CD14-positive monocyte (primary cell): Measurements from ENCODE around the gene MRPS14. TPM values are rescaled to one million over a fixed set of nuclear protein-coding genes. Genes with fewer than 3 reads are reported as not detected.

Experiments
- DNase-seq, 3 donors: peaks; one replicate each; pipeline ENCODE4 v3.0.0-alpha.2; 2011 to 2022
- H2AFZ ChIP-seq: 2 replicates; pipeline ENCODE4 v1.6.0; 2012; ENCODE audit warnings: mild to moderate bottlenecking, low read depth, low read length, inconsistent platforms; ENCODE audit not compliant: insufficient read depth, poor library complexity, severe bottlenecking
- H3K27ac ChIP-seq, 2 donors: 1 replicate in 1 of 2; 2 replicates in 1 of 2; pipeline ENCODE4 v1.5.1; 2012 to 2013; ENCODE audit warnings: low read length in 2 of 2, control low read depth in 1 of 2, inconsistent platforms in 1 of 2, low read depth in 1 of 2, mild to moderate bottlenecking in 1 of 2
- H3K27me3 ChIP-seq, 2 donors: one replicate each; pipeline versions ENCODE4 v1.6.0 to v1.6.1; 2011 to 2013; ENCODE audit warnings: low read length in 2 of 2; ENCODE audit not compliant: control insufficient read depth in 2 of 2, insufficient read depth in 2 of 2
- H3K36me3 ChIP-seq, 2 donors: replicated peaks in 1 of 2; 1 replicate in 1 of 2; 2 replicates in 1 of 2; pipeline versions ENCODE4 v1.5.1 to v1.6.1; 2012 to 2013; ENCODE audit warnings: low read length in 2 of 2, control low read depth in 1 of 2, inconsistent platforms in 1 of 2, mild to moderate bottlenecking in 1 of 2; ENCODE audit not compliant: insufficient read depth in 2 of 2, control insufficient read depth in 1 of 2
- H3K4me1 ChIP-seq, 2 donors: 1 replicate in 1 of 2; 2 replicates in 1 of 2; pipeline versions ENCODE4 v1.5.1 to v1.6.1; 2012 to 2013; ENCODE audit warnings: low read length in 2 of 2, control low read depth in 1 of 2, inconsistent platforms in 1 of 2, mild to moderate bottlenecking in 1 of 2, moderate library complexity in 1 of 2; ENCODE audit not compliant: insufficient read depth in 2 of 2, control insufficient read depth in 1 of 2
- H3K4me2 ChIP-seq: replicated peaks from 2 replicates; pipeline ENCODE3; 2012; ENCODE audit warnings: low read length, moderate library complexity, mild to moderate bottlenecking; ENCODE audit not compliant: poor library complexity, severe bottlenecking; ENCODE audit errors: extremely low read depth
- H3K4me3 ChIP-seq, 3 experiments: fragments of 200-600 bp in 1 of 3; sonication (generic) in 1 of 3; replicated peaks in 1 of 3; 1 replicate in 2 of 3; 2 replicates in 1 of 3; pipeline ENCODE4 v1.5.1; 2011 to 2013; ENCODE audit warnings: low read length in 3 of 3, mild to moderate bottlenecking in 3 of 3, control low read depth in 2 of 3, low read depth in 2 of 3, inconsistent platforms in 1 of 3, moderate library complexity in 1 of 3
- H3K79me2 ChIP-seq: 2 replicates; pipeline ENCODE4 v1.6.0; 2012; ENCODE audit warnings: mild to moderate bottlenecking, control low read depth, inconsistent platforms, low read length, moderate library complexity; ENCODE audit not compliant: insufficient read depth
- H3K9ac ChIP-seq: 2 replicates; pipeline ENCODE4 v1.6.0; 2017; ENCODE audit warnings: low read length, mild to moderate bottlenecking; ENCODE audit not compliant: insufficient read depth, poor library complexity, severe bottlenecking
- H3K9me3 ChIP-seq, 2 donors: replicated peaks in 1 of 2; 1 replicate in 1 of 2; 2 replicates in 1 of 2; pipeline versions ENCODE4 v1.5.1 to v1.6.1; 2012 to 2013; ENCODE audit warnings: low read length in 2 of 2, control low read depth in 1 of 2; ENCODE audit not compliant: control insufficient read depth in 1 of 2, insufficient read depth in 1 of 2
- H4K20me1 ChIP-seq: 2 replicates; pipeline ENCODE4 v1.6.0; 2012; ENCODE audit warnings: mild to moderate bottlenecking, low read length, control low read depth, moderate library complexity; ENCODE audit not compliant: insufficient read depth
- H3K27ac Mint-ChIP-seq, 7 donors: one replicate each; pipeline ENCODE4 v1.8.0; 2020; ENCODE audit warnings: mild to moderate bottlenecking in 7 of 7, mixed read lengths in 7 of 7, moderate library complexity in 6 of 7, inconsistent platforms in 2 of 7
- H3K27me3 Mint-ChIP-seq, 3 donors: one replicate each; pipeline ENCODE4 v1.8.0; 2021 to 2022; ENCODE audit warnings: low read depth in 3 of 3, mild to moderate bottlenecking in 3 of 3, mixed read lengths in 3 of 3, moderate library complexity in 3 of 3, inconsistent platforms in 1 of 3
- H3K36me3 Mint-ChIP-seq, 2 donors: one replicate each; pipeline ENCODE4 v1.8.0; 2020; ENCODE audit warnings: mixed read lengths in 2 of 2, inconsistent platforms in 1 of 2, mild to moderate bottlenecking in 1 of 2
- H3K4me1 Mint-ChIP-seq: one replicate; pipeline ENCODE4 v1.8.0; 2020; ENCODE audit warnings: mild to moderate bottlenecking, mixed read lengths
- H3K4me3 Mint-ChIP-seq, 2 donors: one replicate each; pipeline ENCODE4 v1.8.0; 2020; ENCODE audit warnings: mild to moderate bottlenecking in 2 of 2, mixed read lengths in 2 of 2, moderate library complexity in 1 of 2
- H3K9me3 Mint-ChIP-seq, 7 donors: one replicate each; pipeline ENCODE4 v1.8.0; 2020 to 2022; ENCODE audit warnings: mixed read lengths in 7 of 7, mild to moderate bottlenecking in 6 of 7, moderate library complexity in 6 of 7, inconsistent platforms in 2 of 7
- CTCF ChIP-seq: fragments of 200-600 bp; IDR thresholded peaks from one replicate; pipeline ENCODE4 v1.8.0; 2022; ENCODE audit warnings: antibody characterized with exemption, mild to moderate bottlenecking
- WGBS: methylation state at CpG from one replicate; pipeline ENCODE4 v1.1.5; 2013; ENCODE audit warnings: missing lambda C conversion rate; ENCODE audit not compliant: insufficient coverage; 5-methylcytosine and 5-hydroxymethylcytosine counted together
- intact Hi-C, 2 donors: fragments of 100-400 bp; cut with micrococcal nuclease; formaldehyde crosslinking; loops; one replicate each; pipeline versions ENCODE4 v1.15.0 to v1.15.1; 2023
- polyA plus RNA-seq, 3 donors: library from polyadenylated mRNA; depleted of rRNA in 1 of 3; unstranded in 2 of 3; stranded (reverse) in 1 of 3; fragments of 300-500 nt in 2 of 3; fragments of >200 nt in 1 of 3; fragmentation: Illumina TruSeq in 2 of 3; gene quantifications; 1 replicate in 2 of 3; 2 replicates in 1 of 3; pipeline ENCODE4 v1.2.3, GENCODE V29; 2012 to 2021

The MRPS14 gene
- polyA plus RNA-seq, 3 donors, result 5.4 to 53.2 (median 48.1) TPM

- H3K36me3 Mint-ChIP-seq, result peaks cover 16% of the 10 kb centered on the region in 2 donors
- peaks cover 65% of the 10 kb centered on the region for H3K4me1 Mint-ChIP-seq
- Histone ChIP-seq H3K36me3 (peaks cover 3 to 11% of the 10 kb centered on the region in 2 donors), H3K9me3 (no peaks in the 10 kb centered on the region), H3K27me3 (no peaks in the 10 kb centered on the region), H3K27ac (peak overlapping the region; percentile 72 to 89), H2AFZ (peak overlapping the region; percentile 40), H3K4me2 (peak overlapping the region; percentile 80), H3K9ac (peak overlapping the region; percentile 41), H3K4me1 (peaks cover 63 to 90% of the 10 kb centered on the region in 2 donors), H3K4me3 (peak overlapping the region; percentile 43 to 92 (median 76)), H4K20me1 (no peaks in the 10 kb centered on the region), H3K79me2 (peaks cover 6% of the 10 kb centered on the region)
- DNase-seq, result peak in 2 of 3 donors; percentile 12 to 50
- no peak for TF ChIP-seq CTCF
- H3K4me3 Mint-ChIP-seq, result peak overlapping the region; percentile 77 to 94
- intact Hi-C loops, result no loop called here
- no CpG with 5 or more reads among the region's 1 CpG for WGBS
- H3K27ac Mint-ChIP-seq, result peak overlapping the region; percentile 88 to 99 (median 98)
- no peaks in the 10 kb centered on the region for H3K27me3 Mint-ChIP-seq
- no peaks in the 10 kb centered on the region for H3K9me3 Mint-ChIP-seq
Measured at GRCh38 chr1:174966008-174966572, 57.1 kb downstream of the MRPS14 start.

GRCh38 chr1:174965362-174966007, 57.7 kb downstream of the MRPS14 start:
- H3K36me3 Mint-ChIP-seq, result peaks cover 16% of the 10 kb centered on the region in 2 donors
- no peaks in the 10 kb centered on the region for H3K9me3 Mint-ChIP-seq
- H4K20me1 ChIP-seq, result no peaks in the 10 kb centered on the region
- 25% methylated on average over 3 of the region's 3 CpGs for WGBS
- peaks cover 6% of the 10 kb centered on the region for H3K79me2 ChIP-seq
- no peaks in the 10 kb centered on the region for H3K9me3 ChIP-seq
- H3K4me3 Mint-ChIP-seq, result peak overlapping the region; percentile 77 to 94
- H3K4me1 Mint-ChIP-seq, result peaks cover 67% of the 10 kb centered on the region
- H3K4me2 ChIP-seq, result peak overlapping the region; percentile 80
- H3K9ac ChIP-seq, result peak overlapping the region; percentile 41
- peaks cover 3 to 11% of the 10 kb centered on the region in 2 donors for H3K36me3 ChIP-seq
- peak in 2 of 3 donors; percentile 37 to 45 for DNase-seq
- intact Hi-C loops, result no loop called here
- no peak for TF ChIP-seq CTCF
- peaks cover 65 to 90% of the 10 kb centered on the region in 2 donors for H3K4me1 ChIP-seq
- H3K27ac Mint-ChIP-seq, result peak overlapping the region; percentile 88 to 99 (median 98)
- no peaks in the 10 kb centered on the region for H3K27me3 Mint-ChIP-seq
- H3K4me3 ChIP-seq, result peak overlapping the region; percentile 43 to 92 (median 76)
- peak overlapping the region; percentile 72 to 89 for H3K27ac ChIP-seq
- peak overlapping the region; percentile 40 for H2AFZ ChIP-seq
- H3K27me3 ChIP-seq, result no peaks in the 10 kb centered on the region
